HAP-1 (cell line): ENCODE data around the gene SFXN5.
A peak's percentile ranks its signal among the peaks of the same experiment; 100 is the strongest.

Source experiments
- DNase-seq, 2 experiments: peaks; one replicate each; pipeline ENCODE4 v3.0.0-alpha.2; 2016 to 2020; ENCODE audit warnings: low spot score in 2 of 2
- H3K27me3 ChIP-seq: fragments of 250-450 bp; sonication (Bioruptor Pico); 2 replicates; pipeline ENCODE4 v1.5.1; 2020; ENCODE audit warnings: low read depth, mild to moderate bottlenecking, moderate library complexity
- H3K36me3 ChIP-seq: fragments of 250-450 bp; sonication (Bioruptor Pico); replicated peaks from 2 replicates; pipeline ENCODE4 v1.5.1; 2020; ENCODE audit warnings: mild to moderate bottlenecking
- H3K4me1 ChIP-seq: fragments of 250-450 bp; sonication (Bioruptor Pico); 2 replicates; pipeline ENCODE4 v1.5.1; 2020; ENCODE audit warnings: mild to moderate bottlenecking
- H3K4me3 ChIP-seq: fragments of 250-450 bp; sonication (Bioruptor Pico); 2 replicates; pipeline ENCODE4 v1.5.1; 2020; ENCODE audit warnings: mild to moderate bottlenecking, moderate library complexity
- H3K9me3 ChIP-seq: fragments of 250-450 bp; sonication (Bioruptor Pico); 2 replicates; pipeline ENCODE4 v1.5.1; 2020; ENCODE audit warnings: mild to moderate bottlenecking, moderate library complexity
- in situ Hi-C: fragments of 300-500 bp; cut with MboI; formaldehyde crosslinking; loops from 3 replicates; pipeline ENCODE4 v1.14.3; 2020; ENCODE audit warnings: low sequenced_read_pairs, inconsistent platforms, mixed read lengths

SFXN5 gene

GRCh38 chr2:72951303-72952095 is 120.0 kb downstream of the SFXN5 start:
- H3K9me3 ChIP-seq = no peaks in the 10 kb centered on the region
- no peaks in the 10 kb centered on the region for H3K4me1 ChIP-seq
- no peak overlapping the region for H3K4me3 ChIP-seq
- no peak for DNase-seq
- no peaks in the 10 kb centered on the region for H3K27me3 ChIP-seq
- in situ Hi-C loops = no loop called here
- no peaks in the 10 kb centered on the region for H3K36me3 ChIP-seq

GRCh38 chr2:72950558-72951255 is 120.8 kb downstream of the SFXN5 start:
- DNase-seq = no peak
- Histone ChIP-seq H3K36me3 (no peaks in the 10 kb centered on the region), H3K27me3 (no peaks in the 10 kb centered on the region), H3K4me1 (no peaks in the 10 kb centered on the region), H3K4me3 (no peak overlapping the region), H3K9me3 (no peaks in the 10 kb centered on the region)
- in situ Hi-C loops = no loop called here

- Histone ChIP-seq H3K27me3 (no peaks in the 10 kb centered on the region), H3K4me3 (no peak overlapping the region), H3K4me1 (no peaks in the 10 kb centered on the region), H3K36me3 (no peaks in the 10 kb centered on the region), H3K9me3 (no peaks in the 10 kb centered on the region)
- no peak for DNase-seq
- in situ Hi-C loops = no loop called here
These were observed 121.9 kb downstream of the SFXN5 start for GRCh38 chr2:72949642-72950041.

GRCh38 chr2:72949045-72949444 is 122.5 kb downstream of the SFXN5 start:
- in situ Hi-C loops = no loop called here
- no peaks in the 10 kb centered on the region for H3K36me3 ChIP-seq
- no peaks in the 10 kb centered on the region for H3K9me3 ChIP-seq
- no peaks in the 10 kb centered on the region for H3K4me1 ChIP-seq
- DNase-seq = no peak
- H3K27me3 ChIP-seq = no peaks in the 10 kb centered on the region
- no peak overlapping the region for H3K4me3 ChIP-seq

- H3K9me3 ChIP-seq = no peaks in the 10 kb centered on the region
- H3K4me1 ChIP-seq = no peaks in the 10 kb centered on the region
- no peak for DNase-seq
- no peak overlapping the region for H3K4me3 ChIP-seq
- H3K36me3 ChIP-seq = no peaks in the 10 kb centered on the region
- in situ Hi-C loops = no loop called here
- H3K27me3 ChIP-seq = no peaks in the 10 kb centered on the region
These were observed 123.3 kb downstream of the SFXN5 start for GRCh38 chr2:72947952-72948830.

GRCh38 chr2:72946466-72946865 is 125.0 kb downstream of the SFXN5 start:
- Histone ChIP-seq H3K4me3 (no peak overlapping the region), H3K36me3 (no peaks in the 10 kb centered on the region), H3K27me3 (no peaks in the 10 kb centered on the region), H3K4me1 (no peaks in the 10 kb centered on the region), H3K9me3 (no peaks in the 10 kb centered on the region)
- in situ Hi-C loops = no loop called here
- no peak for DNase-seq

GRCh38 chr2:72945450-72946019 is 126.0 kb downstream of the SFXN5 start:
- Histone ChIP-seq H3K36me3 (no peaks in the 10 kb centered on the region), H3K9me3 (no peaks in the 10 kb centered on the region), H3K27me3 (no peaks in the 10 kb centered on the region), H3K4me3 (no peak overlapping the region), H3K4me1 (no peaks in the 10 kb centered on the region)
- in situ Hi-C loops = no loop called here
- no peak for DNase-seq

GRCh38 chr2:72944804-72945449 is 126.6 kb downstream of the SFXN5 start:
- H3K9me3 ChIP-seq = no peaks in the 10 kb centered on the region
- no peak overlapping the region for H3K4me3 ChIP-seq
- H3K4me1 ChIP-seq = no peaks in the 10 kb centered on the region
- in situ Hi-C loops = no loop called here
- no peak for DNase-seq
- no peaks in the 10 kb centered on the region for H3K36me3 ChIP-seq
- H3K27me3 ChIP-seq = no peaks in the 10 kb centered on the region

- Histone ChIP-seq H3K27me3 (no peaks in the 10 kb centered on the region), H3K36me3 (no peaks in the 10 kb centered on the region), H3K9me3 (no peaks in the 10 kb centered on the region), H3K4me3 (no peak overlapping the region), H3K4me1 (no peaks in the 10 kb centered on the region)
- no peak for DNase-seq
- in situ Hi-C loops = no loop called here
These were observed 127.7 kb downstream of the SFXN5 start for GRCh38 chr2:72943540-72944395.

- no peaks in the 10 kb centered on the region for H3K36me3 ChIP-seq
- no peaks in the 10 kb centered on the region for H3K9me3 ChIP-seq
- H3K27me3 ChIP-seq = no peaks in the 10 kb centered on the region
- H3K4me1 ChIP-seq = no peaks in the 10 kb centered on the region
- H3K4me3 ChIP-seq = no peak overlapping the region
- no peak for DNase-seq
- in situ Hi-C loops = no loop called here
These were observed 128.6 kb downstream of the SFXN5 start for GRCh38 chr2:72942881-72943418.

- Histone ChIP-seq H3K4me3 (no peak overlapping the region), H3K4me1 (no peaks in the 10 kb centered on the region), H3K9me3 (no peaks in the 10 kb centered on the region), H3K27me3 (no peaks in the 10 kb centered on the region), H3K36me3 (no peaks in the 10 kb centered on the region)
- no peak for DNase-seq
- in situ Hi-C loops = no loop called here
These were observed 129.2 kb downstream of the SFXN5 start for GRCh38 chr2:72942293-72942692.

- Histone ChIP-seq H3K4me1 (no peaks in the 10 kb centered on the region), H3K9me3 (no peaks in the 10 kb centered on the region), H3K36me3 (no peaks in the 10 kb centered on the region), H3K4me3 (no peak overlapping the region), H3K27me3 (no peaks in the 10 kb centered on the region; the same call in 1 of the 2 replicates)
- in situ Hi-C loops = no loop called here
- DNase-seq = peak; percentile 36 to 48
These were observed 130.7 kb downstream of the SFXN5 start for GRCh38 chr2:72940786-72941185.
